Glutamatergic neuron (in vitro differentiated cells): ENCODE data around the gene TFF3. TPM values are rescaled to one million over a fixed set of nuclear protein-coding genes. Genes with fewer than 3 reads are reported as not detected.

Experiments
- DNase-seq: peaks from one replicate; pipeline ENCODE4 v3.0.0; 2022
- H3K27ac Mint-ChIP-seq: one replicate; pipeline ENCODE4 v1.8.0; 2020; ENCODE audit warnings: mild to moderate bottlenecking, mixed read lengths, inconsistent platforms; ENCODE audit not compliant: unreplicated experiment
- H3K27me3 Mint-ChIP-seq: one replicate; pipeline ENCODE4 v1.8.0; 2020; ENCODE audit warnings: mild to moderate bottlenecking, moderate library complexity, mixed read lengths, inconsistent platforms; ENCODE audit not compliant: unreplicated experiment
- H3K36me3 Mint-ChIP-seq: one replicate; pipeline ENCODE4 v1.8.0; 2020; ENCODE audit warnings: mild to moderate bottlenecking, mixed read lengths, inconsistent platforms; ENCODE audit not compliant: unreplicated experiment
- H3K4me1 Mint-ChIP-seq: one replicate; pipeline ENCODE4 v1.8.0; 2020; ENCODE audit warnings: mild to moderate bottlenecking, low read depth, mixed read lengths, inconsistent platforms; ENCODE audit not compliant: unreplicated experiment
- H3K4me3 Mint-ChIP-seq: one replicate; pipeline ENCODE4 v1.8.0; 2020; ENCODE audit warnings: mild to moderate bottlenecking, mixed read lengths, inconsistent platforms; ENCODE audit not compliant: unreplicated experiment
- H3K9me3 Mint-ChIP-seq: one replicate; pipeline ENCODE4 v1.8.0; 2020; ENCODE audit warnings: mild to moderate bottlenecking, moderate library complexity, mixed read lengths, inconsistent platforms; ENCODE audit not compliant: unreplicated experiment
- total RNA-seq: library from RNA; stranded (reverse); fragmentation: NEBNext Ultra II Directional; extraction: Animal tissue kit (Norgen Biotek cat#: 25700); gene quantifications from one replicate; pipeline ENCODE4 v1.2.1, GENCODE V29; 2021; ENCODE audit not compliant: unreplicated experiment
- TF ChIP-seq, protein P1 (sequence below): fragments of 200-600 bp; sonication (generic); IDR thresholded peaks from one replicate; pipeline ENCODE4 v1.5.0; 2021; ENCODE audit not compliant: partially characterized antibody, unreplicated experiment

The TFF3 gene
- total RNA-seq, 1 donor from 2014 or later, result not detected

GRCh38 chr21:42343556-42343955, 28.3 kb upstream of the TFF3 start:
- DNase-seq, result no peak
- H3K9me3 Mint-ChIP-seq, result peaks cover 5% of the 10 kb centered on the region
- no peaks in the 10 kb centered on the region for H3K27me3 Mint-ChIP-seq
- no peak overlapping the region for H3K27ac Mint-ChIP-seq
- peaks cover 4% of the 10 kb centered on the region for H3K36me3 Mint-ChIP-seq
- TF ChIP-seq, protein P1, sequence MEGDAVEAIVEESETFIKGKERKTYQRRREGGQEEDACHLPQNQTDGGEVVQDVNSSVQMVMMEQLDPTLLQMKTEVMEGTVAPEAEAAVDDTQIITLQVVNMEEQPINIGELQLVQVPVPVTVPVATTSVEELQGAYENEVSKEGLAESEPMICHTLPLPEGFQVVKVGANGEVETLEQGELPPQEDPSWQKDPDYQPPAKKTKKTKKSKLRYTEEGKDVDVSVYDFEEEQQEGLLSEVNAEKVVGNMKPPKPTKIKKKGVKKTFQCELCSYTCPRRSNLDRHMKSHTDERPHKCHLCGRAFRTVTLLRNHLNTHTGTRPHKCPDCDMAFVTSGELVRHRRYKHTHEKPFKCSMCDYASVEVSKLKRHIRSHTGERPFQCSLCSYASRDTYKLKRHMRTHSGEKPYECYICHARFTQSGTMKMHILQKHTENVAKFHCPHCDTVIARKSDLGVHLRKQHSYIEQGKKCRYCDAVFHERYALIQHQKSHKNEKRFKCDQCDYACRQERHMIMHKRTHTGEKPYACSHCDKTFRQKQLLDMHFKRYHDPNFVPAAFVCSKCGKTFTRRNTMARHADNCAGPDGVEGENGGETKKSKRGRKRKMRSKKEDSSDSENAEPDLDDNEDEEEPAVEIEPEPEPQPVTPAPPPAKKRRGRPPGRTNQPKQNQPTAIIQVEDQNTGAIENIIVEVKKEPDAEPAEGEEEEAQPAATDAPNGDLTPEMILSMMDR, result no peak
- peaks cover 7% of the 10 kb centered on the region for H3K4me1 Mint-ChIP-seq
- H3K4me3 Mint-ChIP-seq, result no peak overlapping the region

- TF ChIP-seq, protein P1, result no peak
- peaks cover 12% of the 10 kb centered on the region for H3K4me1 Mint-ChIP-seq
- H3K27me3 Mint-ChIP-seq, result no peaks in the 10 kb centered on the region
- no peak for DNase-seq
- H3K4me3 Mint-ChIP-seq, result no peak overlapping the region
- H3K27ac Mint-ChIP-seq, result no peak overlapping the region
- peaks cover 2% of the 10 kb centered on the region for H3K36me3 Mint-ChIP-seq
- peaks cover 5% of the 10 kb centered on the region for H3K9me3 Mint-ChIP-seq
Observed at GRCh38 chr21:42343101-42343500, 27.9 kb upstream of the TFF3 start.

GRCh38 chr21:42341776-42342542, 26.8 kb upstream of the TFF3 start:
- Mint-ChIP-seq H3K27ac (no peak overlapping the region), H3K27me3 (no peaks in the 10 kb centered on the region), H3K9me3 (peaks cover 4% of the 10 kb centered on the region), H3K4me3 (no peak overlapping the region), H3K36me3 (no peaks in the 10 kb centered on the region), H3K4me1 (peaks cover 18% of the 10 kb centered on the region)
- TF ChIP-seq, protein P1, result no peak
- no peak for DNase-seq

DNA sequence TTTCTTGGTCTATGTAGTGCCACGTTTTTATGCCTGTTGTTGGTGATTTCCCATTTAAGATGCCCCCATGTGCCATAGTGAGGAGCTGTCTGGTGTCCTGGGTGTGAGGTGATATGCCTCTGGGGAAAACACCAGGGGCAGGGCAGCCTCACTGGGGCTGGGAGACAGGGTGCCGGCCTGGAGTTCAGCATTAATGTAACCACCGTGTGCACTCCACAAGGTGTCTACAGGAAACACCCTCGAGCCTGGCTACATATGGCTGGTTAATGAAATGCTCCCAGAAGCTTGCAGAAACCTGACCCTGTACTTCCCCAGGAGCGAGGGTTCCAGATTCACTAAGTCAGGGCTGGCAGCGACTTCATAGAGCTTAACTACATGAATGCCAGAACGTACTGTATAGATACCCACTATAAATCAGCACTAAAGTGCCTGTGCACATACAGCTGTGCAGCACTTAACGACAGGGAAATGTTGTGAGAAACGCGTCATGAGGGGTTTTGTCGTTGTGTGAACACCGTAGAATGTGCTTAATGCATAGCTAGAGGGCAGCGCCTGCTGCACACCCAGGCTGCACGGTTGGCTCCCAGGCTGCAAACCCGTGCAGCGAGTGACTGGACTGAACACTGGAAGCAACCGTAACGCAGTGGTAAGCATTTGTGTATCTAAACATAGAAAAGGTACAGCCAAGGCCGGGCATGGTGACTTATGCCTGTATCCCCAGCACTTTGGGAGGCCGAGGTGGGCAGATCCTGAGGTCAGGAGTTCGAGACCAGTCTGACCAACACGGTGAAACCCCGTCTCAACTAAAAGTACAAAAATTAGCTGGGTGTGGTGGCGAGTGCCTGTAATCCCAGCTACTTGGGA, 25.2 kb upstream of the TFF3 start:
- no peaks in the 10 kb centered on the region for H3K36me3 Mint-ChIP-seq
- H3K9me3 Mint-ChIP-seq, result peaks cover 4% of the 10 kb centered on the region
- no peak overlapping the region for H3K27ac Mint-ChIP-seq
- no peaks in the 10 kb centered on the region for H3K27me3 Mint-ChIP-seq
- TF ChIP-seq, protein P1, result no peak
- peaks cover 18% of the 10 kb centered on the region for H3K4me1 Mint-ChIP-seq
- H3K4me3 Mint-ChIP-seq, result no peak overlapping the region
- no peak for DNase-seq
